Panc1 (cell line): ENCODE results near the gene AFDN. TPM values are rescaled to one million over a fixed set of nuclear protein-coding genes. Genes with fewer than 3 reads are reported as not detected.

Experiments used
- ATAC-seq: fragments of 200-7000 bp; cut with Tn5 transposase; 2 replicates; pipeline ENCODE4 v1.9.1; 2020; ENCODE audit warnings: mild to moderate bottlenecking, moderate library complexity
- BruUV-seq: library from RNA; stranded (reverse); fragments of 400-500 nt; replicated peaks from 2 replicates; lab custom pipeline; 2021; lab: Mats Ljungman, UMichigan
- CTCF ChIA-PET: fragments of 300-600 bp; sonication (Branson Sonifier 250); formaldehyde crosslinking; loops from one replicate; lab custom pipeline; 2022; ENCODE audit warnings: antibody characterized with exemption; lab: Charles Lee
- POLR2A ChIA-PET: fragments of 300-600 bp; sonication (Branson Sonifier 250); formaldehyde crosslinking; loops from one replicate; lab custom pipeline; 2022; ENCODE audit warnings: antibody characterized with exemption; lab: Charles Lee
- DNase-seq: peaks from one replicate; pipeline ENCODE4 v3.0.0-alpha.2; 2010; ENCODE audit warnings: low read depth, low spot score
- H3K27ac ChIP-seq: 2 replicates; pipeline ENCODE4 v1.5.1; 2011; ENCODE audit warnings: mild to moderate bottlenecking, low read length, inconsistent platforms
- H3K27me3 ChIP-seq: fragments of 200-500 bp; sonication (Bioruptor generic); 2 replicates; pipeline ENCODE4 v1.6.0; 2014; ENCODE audit warnings: low read length, inconsistent platforms; ENCODE audit not compliant: control insufficient read depth, insufficient read depth
- H3K36me3 ChIP-seq: fragments of 200-500 bp; sonication (Bioruptor generic); 2 replicates; pipeline ENCODE4 v1.5.1; 2014; ENCODE audit warnings: inconsistent platforms, mild to moderate bottlenecking, low read length, moderate library complexity; ENCODE audit not compliant: control insufficient read depth, insufficient read depth
- H3K4me1 ChIP-seq: 2 replicates; pipeline ENCODE4 v1.5.1; 2011; ENCODE audit warnings: inconsistent platforms, mild to moderate bottlenecking, low read length, moderate library complexity; ENCODE audit not compliant: control insufficient read depth, insufficient read depth
- H3K4me3 ChIP-seq, 2 experiments: 2 replicates each; pipeline ENCODE4 v1.5.1; 2011 to 2012; ENCODE audit warnings: low read depth in 2 of 2, low read length in 2 of 2, mild to moderate bottlenecking in 2 of 2, inconsistent platforms in 1 of 2, moderate library complexity in 1 of 2
- H3K9me3 ChIP-seq: fragments of 200-500 bp; sonication (Bioruptor generic); 2 replicates; pipeline ENCODE4 v1.5.1; 2014; ENCODE audit warnings: low read depth, mild to moderate bottlenecking, inconsistent platforms, low read length, moderate library complexity; ENCODE audit not compliant: control insufficient read depth, insufficient read depth
- CTCF ChIP-seq: fragments of 450-650 bp; IDR thresholded peaks from 2 replicates; pipeline ENCODE4 v1.5.1; 2017; ENCODE audit warnings: mild to moderate bottlenecking
- POLR2AphosphoS5 ChIP-seq: IDR thresholded peaks from 2 replicates; pipeline ENCODE4 v1.6.1; 2012; ENCODE audit warnings: mild to moderate bottlenecking, low read depth, low read length, moderate library complexity
- SIN3A ChIP-seq: IDR thresholded peaks from 2 replicates; pipeline ENCODE4 v1.6.1; 2012; ENCODE audit warnings: low read depth, mild to moderate bottlenecking, low read length, moderate library complexity, borderline replicate concordance; ENCODE audit not compliant: insufficient read depth
- TCF7L2 ChIP-seq: IDR thresholded peaks from 2 replicates; pipeline ENCODE4 v1.6.1; 2011; ENCODE audit warnings: mild to moderate bottlenecking, low read depth, low read length, inconsistent platforms
- in situ Hi-C: cut with HindIII; loops from 2 replicates; pipeline ENCODE4 v1.10.0; 2016; ENCODE audit warnings: low sequenced_read_pairs, low pct_unique_long_range_greater_than_20kb
- intact Hi-C: fragments of 100-400 bp; cut with micrococcal nuclease; formaldehyde crosslinking; loops from one replicate; pipeline ENCODE4 v1.10.0; 2022; ENCODE audit not compliant: unreplicated experiment
- total RNA-seq: library from RNA; stranded (reverse); gene quantifications from one replicate; pipeline ENCODE4 v1.2.1, GENCODE V29; 2021; ENCODE audit not compliant: unreplicated experiment
- TF ChIP-seq, protein P1 (sequence below), 2 experiments: IDR thresholded peaks; 2 replicates each; pipeline ENCODE4 v1.6.1; 2011 to 2012; ENCODE audit warnings: low read depth in 2 of 2, control low read depth in 1 of 2, low read length in 1 of 2, mild to moderate bottlenecking in 1 of 2, moderate library complexity in 1 of 2; ENCODE audit not compliant: insufficient read depth in 1 of 2

AFDN gene
- total RNA-seq, 1 experiment from 2014 or later: 143 TPM

DNA sequence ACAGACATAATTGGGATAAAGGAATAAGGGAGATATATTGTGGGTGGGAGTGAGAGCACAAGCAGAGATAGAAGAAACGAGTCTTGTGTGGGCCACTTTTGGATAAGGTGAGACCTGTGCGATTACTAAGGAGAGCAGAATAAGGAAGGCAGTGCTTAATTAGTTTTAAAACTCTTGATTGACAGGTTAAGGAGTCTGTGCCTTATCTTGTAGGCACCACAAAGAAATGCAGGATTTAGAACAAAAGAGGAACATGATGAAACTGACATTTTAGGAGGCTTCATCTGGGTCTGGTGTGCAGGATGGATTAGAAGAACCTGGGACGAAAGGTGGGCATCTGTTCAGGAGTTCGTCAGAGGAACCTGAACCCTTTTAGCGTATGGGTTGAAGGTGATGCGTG, 100.5 kb downstream of the AFDN start:
- intact Hi-C loops (no loop called here), in situ Hi-C loops (no loop called here)
- BruUV-seq: no TSS peak
- ATAC-seq: no peak
- H3K4me1 ChIP-seq: no peaks in the 10 kb centered on the region
- peaks cover 15% of the 10 kb centered on the region for H3K36me3 ChIP-seq
- no peak overlapping the region for H3K27ac ChIP-seq
- TF ChIP-seq CTCF (no peak), SIN3A (no peak), TCF7L2 (no peak), POLR2AphosphoS5 (no peak)
- TF ChIP-seq, protein P1, sequence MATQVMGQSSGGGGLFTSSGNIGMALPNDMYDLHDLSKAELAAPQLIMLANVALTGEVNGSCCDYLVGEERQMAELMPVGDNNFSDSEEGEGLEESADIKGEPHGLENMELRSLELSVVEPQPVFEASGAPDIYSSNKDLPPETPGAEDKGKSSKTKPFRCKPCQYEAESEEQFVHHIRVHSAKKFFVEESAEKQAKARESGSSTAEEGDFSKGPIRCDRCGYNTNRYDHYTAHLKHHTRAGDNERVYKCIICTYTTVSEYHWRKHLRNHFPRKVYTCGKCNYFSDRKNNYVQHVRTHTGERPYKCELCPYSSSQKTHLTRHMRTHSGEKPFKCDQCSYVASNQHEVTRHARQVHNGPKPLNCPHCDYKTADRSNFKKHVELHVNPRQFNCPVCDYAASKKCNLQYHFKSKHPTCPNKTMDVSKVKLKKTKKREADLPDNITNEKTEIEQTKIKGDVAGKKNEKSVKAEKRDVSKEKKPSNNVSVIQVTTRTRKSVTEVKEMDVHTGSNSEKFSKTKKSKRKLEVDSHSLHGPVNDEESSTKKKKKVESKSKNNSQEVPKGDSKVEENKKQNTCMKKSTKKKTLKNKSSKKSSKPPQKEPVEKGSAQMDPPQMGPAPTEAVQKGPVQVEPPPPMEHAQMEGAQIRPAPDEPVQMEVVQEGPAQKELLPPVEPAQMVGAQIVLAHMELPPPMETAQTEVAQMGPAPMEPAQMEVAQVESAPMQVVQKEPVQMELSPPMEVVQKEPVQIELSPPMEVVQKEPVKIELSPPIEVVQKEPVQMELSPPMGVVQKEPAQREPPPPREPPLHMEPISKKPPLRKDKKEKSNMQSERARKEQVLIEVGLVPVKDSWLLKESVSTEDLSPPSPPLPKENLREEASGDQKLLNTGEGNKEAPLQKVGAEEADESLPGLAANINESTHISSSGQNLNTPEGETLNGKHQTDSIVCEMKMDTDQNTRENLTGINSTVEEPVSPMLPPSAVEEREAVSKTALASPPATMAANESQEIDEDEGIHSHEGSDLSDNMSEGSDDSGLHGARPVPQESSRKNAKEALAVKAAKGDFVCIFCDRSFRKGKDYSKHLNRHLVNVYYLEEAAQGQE (IDR thresholded peaks at IDR 0.05; ENCODE audit: insufficient read depth in 1 of 2, low read depth in 2 of 2, low read length in 1 of 2): no peak
- no peak for DNase-seq
- ChIA-PET CTCF (no interaction called here), POLR2A (no interaction called here)
- H3K27me3 ChIP-seq: no peaks in the 10 kb centered on the region
- H3K9me3 ChIP-seq: no peaks in the 10 kb centered on the region
- H3K4me3 ChIP-seq: no peak overlapping the region

- ChIA-PET POLR2A (no interaction called here), CTCF (no interaction called here)
- Histone ChIP-seq H3K4me1 (no peaks in the 10 kb centered on the region), H3K27ac (no peak overlapping the region), H3K9me3 (no peaks in the 10 kb centered on the region), H3K27me3 (no peaks in the 10 kb centered on the region), H3K4me3 (no peak overlapping the region), H3K36me3 (peaks cover 11% of the 10 kb centered on the region; the same call in 1 of the 2 replicates)
- intact Hi-C loops (no loop called here), in situ Hi-C loops (no loop called here)
- DNase-seq: no peak
- TF ChIP-seq, protein P1 (IDR thresholded peaks at IDR 0.05; ENCODE audit: insufficient read depth in 1 of 2, low read depth in 2 of 2, low read length in 1 of 2): no peak
- no peak for TF ChIP-seq POLR2AphosphoS5
- no peak for TF ChIP-seq CTCF
- no peak for TF ChIP-seq SIN3A
- TF ChIP-seq TCF7L2: no peak
- BruUV-seq: no TSS peak
- ATAC-seq: no peak
Observed at GRCh38 chr6:167928111-167928510, 101.4 kb downstream of the AFDN start.
